SK-N-SH treated with all-trans-retinoic acid at 6 μM for 48 hours (cell line): Measurements from ENCODE around the gene PTPRN2.

Source experiments
- ATAC-seq: fragments of 200-7000 bp; cut with Tn5 transposase; 3 replicates; pipeline ENCODE4 v1.9.1; 2020; ENCODE audit warnings: mild to moderate bottlenecking, moderate library complexity
- ARNTL ChIP-seq: fragments of 450-650 bp; formaldehyde crosslinking; IDR thresholded peaks from 2 replicates; pipeline ENCODE4 v1.5.0; 2020; ENCODE audit warnings: low read depth, mild to moderate bottlenecking, moderate library complexity, borderline replicate concordance
- BACH2 ChIP-seq: fragments of 250-450 bp; sonication (Bioruptor Pico); IDR thresholded peaks from 2 replicates; pipeline ENCODE4 v1.9.0; 2021; ENCODE audit warnings: mild to moderate bottlenecking, borderline replicate concordance
- CREB5 ChIP-seq: fragments of 250-450 bp; sonication (Bioruptor Pico); IDR thresholded peaks from 2 replicates; pipeline ENCODE4 v1.5.1; 2020; ENCODE audit warnings: low read depth, mild to moderate bottlenecking, moderate library complexity
- CSDC2 ChIP-seq: fragments of 250-450 bp; sonication (Bioruptor Pico); IDR thresholded peaks from 2 replicates; pipeline ENCODE4 v1.5.0; 2020; ENCODE audit warnings: mild to moderate bottlenecking, moderate library complexity
- CSRNP3 ChIP-seq: fragments of 250-450 bp; sonication (Bioruptor Pico); IDR thresholded peaks from 2 replicates; pipeline ENCODE4 v1.5.1; 2021; ENCODE audit warnings: mild to moderate bottlenecking, moderate library complexity
- ESRRG ChIP-seq: fragments of 250-450 bp; sonication (Bioruptor Pico); IDR thresholded peaks from 2 replicates; pipeline ENCODE4 v1.6.1; 2021; ENCODE audit warnings: mild to moderate bottlenecking
- GLIS3 ChIP-seq: fragments of 250-450 bp; sonication (Bioruptor Pico); IDR thresholded peaks from 2 replicates; pipeline ENCODE4 v1.5.0; 2020; ENCODE audit warnings: mild to moderate bottlenecking, moderate library complexity
- ISL1 ChIP-seq: fragments of 250-450 bp; sonication (Bioruptor Pico); IDR thresholded peaks from 2 replicates; pipeline ENCODE4 v2.1.2; 2022; ENCODE audit warnings: mild to moderate bottlenecking, moderate library complexity
- OSR1 ChIP-seq: fragments of 250-450 bp; sonication (Bioruptor Pico); IDR thresholded peaks from 2 replicates; pipeline ENCODE4 v1.8.0; 2022; ENCODE audit warnings: moderate library complexity, mild to moderate bottlenecking, inconsistent platforms
- POU6F1 ChIP-seq: fragments of 250-450 bp; sonication (Bioruptor Pico); IDR thresholded peaks from 2 replicates; pipeline ENCODE4 v1.8.0; 2021; ENCODE audit warnings: low read depth, mild to moderate bottlenecking, moderate library complexity, borderline replicate concordance
- PPARA ChIP-seq: fragments of 250-450 bp; sonication (Bioruptor Pico); IDR thresholded peaks from 2 replicates; pipeline ENCODE4 v1.5.0; 2020; ENCODE audit warnings: mild to moderate bottlenecking, borderline replicate concordance
- RARB ChIP-seq: fragments of 250-450 bp; sonication (Bioruptor Pico); IDR thresholded peaks from 2 replicates; pipeline ENCODE4 v1.8.0; 2021; ENCODE audit warnings: mild to moderate bottlenecking, moderate library complexity
- SNAI2 ChIP-seq: fragments of 250-450 bp; sonication (Bioruptor Pico); IDR thresholded peaks from 2 replicates; pipeline ENCODE4 v1.5.0; 2020; ENCODE audit warnings: mild to moderate bottlenecking, moderate library complexity
- TCF4 ChIP-seq: fragments of 250-450 bp; sonication (Bioruptor Pico); IDR thresholded peaks from 2 replicates; pipeline ENCODE4 v1.8.0; 2021; ENCODE audit warnings: mild to moderate bottlenecking, moderate library complexity, borderline replicate concordance
- TOX ChIP-seq: fragments of 250-450 bp; sonication (Bioruptor Pico); IDR thresholded peaks from 2 replicates; pipeline ENCODE4 v1.8.0; 2021; ENCODE audit warnings: mild to moderate bottlenecking, moderate library complexity, borderline replicate concordance
- TSHZ2 ChIP-seq: fragments of 250-450 bp; sonication (Bioruptor Pico); IDR thresholded peaks from 2 replicates; pipeline ENCODE4 v1.5.0; 2020; ENCODE audit warnings: mild to moderate bottlenecking, moderate library complexity
- ZC3H10 ChIP-seq: fragments of 250-450 bp; sonication (Bioruptor Pico); IDR thresholded peaks from 2 replicates; pipeline ENCODE4 v1.5.1; 2021; ENCODE audit warnings: mild to moderate bottlenecking, moderate library complexity
- ZFP3 ChIP-seq: fragments of 250-450 bp; sonication (Bioruptor Pico); IDR thresholded peaks from 2 replicates; pipeline ENCODE4 v1.5.0; 2020; ENCODE audit warnings: mild to moderate bottlenecking, moderate library complexity
- ZFP30 ChIP-seq: fragments of 450-650 bp; formaldehyde crosslinking; IDR thresholded peaks from 2 replicates; pipeline ENCODE4 v1.5.0; 2022; ENCODE audit warnings: mild to moderate bottlenecking, moderate library complexity
- ZNF565 ChIP-seq: fragments of 450-650 bp; formaldehyde crosslinking; conservative IDR thresholded peaks from 2 replicates; pipeline ENCODE4 v1.5.0; 2020; ENCODE audit warnings: low read depth, mild to moderate bottlenecking, moderate library complexity
- ZNF70 ChIP-seq: fragments of 450-650 bp; formaldehyde crosslinking; IDR thresholded peaks from 2 replicates; pipeline ENCODE4 v1.5.0; 2020; ENCODE audit warnings: mild to moderate bottlenecking, moderate library complexity
- ZNF8 ChIP-seq: fragments of 450-650 bp; formaldehyde crosslinking; IDR thresholded peaks from 2 replicates; pipeline ENCODE4 v1.5.0; 2020; ENCODE audit warnings: mild to moderate bottlenecking, moderate library complexity

Gene PTPRN2

GRCh38 chr7:157519246-157519645, 1068.4 kb downstream of the PTPRN2 start:
- ATAC-seq = no peak
- TF ChIP-seq ESRRG (CRISPR knock-in tag) (no peak), ARNTL (CRISPR knock-in tag) (no peak), TOX (CRISPR knock-in tag) (no peak), ZC3H10 (no peak), POU6F1 (CRISPR knock-in tag) (no peak), ZFP30 (CRISPR knock-in tag) (no peak), PPARA (CRISPR knock-in tag) (no peak), ZFP3 (CRISPR knock-in tag) (no peak)

- no peak for TF ChIP-seq ZFP3 (CRISPR knock-in tag)
- TF ChIP-seq CSDC2 (CRISPR knock-in tag) = no peak
- TF ChIP-seq ZNF70 (CRISPR knock-in tag) = no peak
- no peak for TF ChIP-seq TCF4 (CRISPR knock-in tag)
- no peak for TF ChIP-seq CSRNP3 (CRISPR knock-in tag)
- TF ChIP-seq BACH2 (CRISPR knock-in tag) = no peak
- no peak for TF ChIP-seq CREB5 (CRISPR knock-in tag)
- TF ChIP-seq ESRRG (CRISPR knock-in tag) = no peak
- no peak for TF ChIP-seq TSHZ2 (CRISPR knock-in tag)
- TF ChIP-seq ZNF565 (CRISPR knock-in tag) = no peak
- no peak for TF ChIP-seq ZC3H10
- TF ChIP-seq ISL1 (CRISPR knock-in tag) = no peak
- no peak for ATAC-seq
Observed at GRCh38 chr7:157518514-157519175, 1069.0 kb downstream of the PTPRN2 start.

DNA sequence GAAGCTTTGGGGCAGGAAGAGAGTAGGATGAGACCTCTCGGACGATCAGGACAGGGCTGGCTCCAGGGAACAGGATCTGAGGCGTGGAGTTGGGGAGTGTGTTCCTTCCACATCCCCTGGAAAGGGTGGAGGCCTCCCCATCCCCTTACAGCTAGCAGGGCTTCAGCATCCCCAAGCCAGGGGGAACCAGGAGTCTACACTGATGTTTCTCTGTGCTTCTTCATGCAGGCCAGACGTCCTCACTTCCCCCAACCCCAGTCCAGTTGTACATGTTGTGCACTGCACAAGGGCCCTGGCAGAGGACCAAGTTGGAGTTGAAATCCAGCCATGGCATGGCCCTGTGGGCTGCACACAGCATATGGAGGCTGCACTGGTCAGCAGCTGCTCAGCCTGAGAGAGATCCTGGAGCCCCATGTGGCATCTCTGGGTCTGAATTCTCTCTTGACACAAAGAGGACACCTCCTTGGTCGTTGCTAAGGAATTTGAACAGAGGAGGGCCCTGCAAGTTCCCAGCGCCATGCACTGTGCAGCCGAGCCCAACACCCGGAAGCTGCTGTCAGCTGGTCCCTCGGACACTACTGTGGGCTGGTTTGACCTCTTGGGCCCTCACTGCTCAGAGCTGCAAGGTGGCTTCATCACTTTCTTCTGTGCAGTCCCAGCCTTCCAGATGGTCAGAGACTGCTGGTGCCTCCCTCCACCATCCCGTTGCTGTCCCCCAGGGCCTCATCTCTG, 1069.7 kb downstream of the PTPRN2 start:
- no peak for ATAC-seq
- no peak for TF ChIP-seq ZFP30 (CRISPR knock-in tag)
- no peak for TF ChIP-seq ZNF8 (CRISPR knock-in tag)
- TF ChIP-seq SNAI2 (CRISPR knock-in tag) = no peak
- no peak for TF ChIP-seq ZNF565 (CRISPR knock-in tag)
- no peak for TF ChIP-seq ZFP3 (CRISPR knock-in tag)
- no peak for TF ChIP-seq GLIS3 (CRISPR knock-in tag)
- TF ChIP-seq PPARA (CRISPR knock-in tag) = no peak
- TF ChIP-seq OSR1 (CRISPR knock-in tag) = no peak
- no peak for TF ChIP-seq ZNF70 (CRISPR knock-in tag)
- TF ChIP-seq ZC3H10 = no peak
- TF ChIP-seq CREB5 (CRISPR knock-in tag) = no peak
- no peak for TF ChIP-seq RARB (CRISPR knock-in tag)
- TF ChIP-seq CSRNP3 (CRISPR knock-in tag) = no peak
- TF ChIP-seq ESRRG (CRISPR knock-in tag) = no peak
- no peak for TF ChIP-seq POU6F1 (CRISPR knock-in tag)
- TF ChIP-seq CSDC2 (CRISPR knock-in tag) = no peak
- no peak for TF ChIP-seq TOX (CRISPR knock-in tag)
